RPMI7951 (cell line): Measurements from ENCODE around the gene HSD17B2. TPM values are rescaled to one million over a fixed set of nuclear protein-coding genes. Genes with fewer than 3 reads are reported as not detected.
"Not testable (repeated sequence)": the region's sequence is repeated elsewhere in the genome, so short reads cannot be mapped to it uniquely, and the experiment has no call there.

Experiments used
- DNase-seq: peaks from one replicate; pipeline ENCODE4 v3.0.0-alpha.2; 2012; ENCODE audit warnings: low read depth
- total RNA-seq: library from RNA; depleted of rRNA; stranded (reverse); fragments of >200 nt; shearing (Covaris generic); gene quantifications from 2 replicates; pipeline ENCODE4 v1.2.3, GENCODE V29; 2014

HSD17B2 gene
- total RNA-seq, 1 experiment from 2014 or later: 1.4 TPM

DNA sequence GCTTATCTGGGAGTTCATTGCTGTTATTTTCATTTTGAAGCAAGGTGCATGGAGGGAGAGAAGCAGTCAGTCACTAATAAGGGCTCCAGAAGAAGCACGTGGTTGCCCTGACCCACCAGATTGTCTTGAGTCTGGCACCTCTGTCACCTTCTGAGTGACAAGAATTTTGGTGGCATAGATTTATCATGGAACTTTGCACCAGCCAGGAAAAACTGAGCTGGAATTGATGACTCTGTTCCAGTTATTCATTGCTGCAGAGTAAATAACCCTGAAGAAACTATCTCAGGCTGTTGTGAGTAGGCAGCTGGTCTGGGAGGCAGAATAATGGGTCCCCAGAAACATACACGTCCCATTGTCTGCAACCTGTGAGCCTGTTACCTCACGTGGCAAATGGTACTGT lies 44.8 kb downstream of the HSD17B2 start:
- no peak for DNase-seq

DNA sequence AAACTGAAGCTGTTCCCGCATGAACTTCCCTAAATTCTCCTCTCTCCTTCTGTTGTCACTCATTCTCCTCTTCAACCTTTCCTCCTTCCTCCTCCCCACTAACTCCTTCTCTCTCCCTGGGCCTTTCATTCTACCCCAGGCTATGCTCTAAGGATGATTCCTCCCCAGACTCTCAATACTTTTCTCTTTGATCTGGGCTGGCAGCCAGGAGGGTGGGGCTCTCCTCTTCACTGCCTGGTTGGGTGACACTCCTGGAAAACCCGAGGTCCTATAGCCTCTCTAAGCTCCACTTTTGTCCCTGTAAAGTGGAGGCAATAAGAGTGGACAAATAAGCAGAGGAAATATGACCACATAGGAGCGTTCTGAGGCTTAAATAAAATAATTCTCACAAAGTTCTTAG lies 46.2 kb downstream of the HSD17B2 start:
- no peak for DNase-seq

DNA sequence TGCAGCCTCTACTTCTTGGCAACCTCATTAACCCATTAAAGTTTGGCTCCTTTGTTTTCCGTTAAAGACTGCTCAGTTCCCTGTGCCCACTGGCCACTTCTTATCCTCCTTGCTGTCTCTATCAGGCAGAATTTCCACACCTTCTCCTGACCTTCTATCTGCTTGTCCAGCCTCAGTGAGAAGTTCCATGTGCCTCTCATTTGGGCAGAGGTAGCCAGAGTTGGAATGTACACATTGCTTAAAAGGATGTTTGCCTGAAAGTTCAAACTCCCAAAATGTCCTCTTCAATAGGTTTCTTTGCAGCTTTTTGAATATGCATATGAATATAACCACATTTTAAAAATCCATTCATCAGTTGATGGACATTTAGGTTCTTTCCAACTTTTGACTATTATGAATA lies 47.0 kb downstream of the HSD17B2 start:
- no peak for DNase-seq

DNA sequence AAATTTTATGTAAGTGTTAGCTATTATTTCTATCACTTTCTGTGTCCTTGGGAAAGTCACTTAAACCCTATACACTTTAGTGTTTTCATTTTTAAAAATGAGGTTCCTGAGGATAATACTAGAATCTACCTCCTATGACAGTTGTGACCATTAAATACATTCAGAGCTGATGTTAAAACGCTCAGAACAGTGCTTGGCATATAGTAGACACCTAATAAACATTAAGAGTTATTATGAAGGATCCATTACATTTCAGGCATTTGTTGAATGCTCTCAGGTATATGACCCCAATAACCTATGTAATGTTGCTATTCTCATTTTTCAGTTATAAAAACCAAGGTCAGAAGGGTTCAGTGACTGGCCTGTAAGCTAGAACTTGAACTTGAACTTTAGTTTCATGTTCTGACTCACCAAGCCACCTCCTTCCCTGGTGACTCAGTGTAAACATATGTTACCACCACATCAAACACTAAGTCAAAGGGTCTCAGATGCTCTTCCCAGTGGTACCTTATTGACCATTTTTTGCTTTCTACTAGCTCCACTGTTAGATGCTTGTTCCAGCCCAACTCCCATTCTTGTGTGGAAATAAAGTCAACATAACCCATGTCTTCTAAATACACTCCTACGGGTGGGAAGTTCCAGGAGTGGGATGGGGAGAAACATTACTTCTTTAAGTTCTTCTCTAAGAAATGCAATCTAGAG lies 47.6 kb downstream of the HSD17B2 start:
- DNase-seq: peak; percentile 88

DNA sequence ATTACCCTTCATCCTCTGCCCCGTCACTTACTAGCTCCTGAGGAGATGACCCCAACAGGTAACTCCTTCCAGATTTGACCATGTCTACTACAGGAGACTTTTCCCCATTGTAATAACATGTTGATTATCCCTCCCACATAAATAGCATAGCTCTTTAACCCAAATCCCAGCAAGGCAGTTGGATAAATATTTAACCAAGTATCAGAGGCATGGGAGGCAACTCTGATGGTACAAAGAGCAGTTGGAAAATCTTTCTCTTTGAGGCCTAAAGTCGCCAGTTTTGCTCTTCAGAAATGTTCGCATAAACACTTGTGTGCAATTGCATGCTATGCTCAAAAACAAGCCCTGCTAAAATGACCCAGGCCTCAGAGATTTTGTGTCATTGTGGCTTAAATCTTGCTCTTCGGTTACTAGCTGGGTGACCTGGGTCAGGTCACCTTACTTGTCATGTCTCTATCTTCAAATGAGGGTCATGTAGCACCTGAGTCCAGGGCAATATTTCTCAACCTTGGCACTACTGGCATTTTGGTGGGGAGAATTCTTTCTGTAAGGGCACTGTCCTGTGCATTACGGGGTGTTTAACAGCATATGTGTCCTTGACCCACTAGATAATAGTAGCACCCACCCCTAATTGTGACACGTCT lies 48.8 kb downstream of the HSD17B2 start:
- DNase-seq: no peak

DNA sequence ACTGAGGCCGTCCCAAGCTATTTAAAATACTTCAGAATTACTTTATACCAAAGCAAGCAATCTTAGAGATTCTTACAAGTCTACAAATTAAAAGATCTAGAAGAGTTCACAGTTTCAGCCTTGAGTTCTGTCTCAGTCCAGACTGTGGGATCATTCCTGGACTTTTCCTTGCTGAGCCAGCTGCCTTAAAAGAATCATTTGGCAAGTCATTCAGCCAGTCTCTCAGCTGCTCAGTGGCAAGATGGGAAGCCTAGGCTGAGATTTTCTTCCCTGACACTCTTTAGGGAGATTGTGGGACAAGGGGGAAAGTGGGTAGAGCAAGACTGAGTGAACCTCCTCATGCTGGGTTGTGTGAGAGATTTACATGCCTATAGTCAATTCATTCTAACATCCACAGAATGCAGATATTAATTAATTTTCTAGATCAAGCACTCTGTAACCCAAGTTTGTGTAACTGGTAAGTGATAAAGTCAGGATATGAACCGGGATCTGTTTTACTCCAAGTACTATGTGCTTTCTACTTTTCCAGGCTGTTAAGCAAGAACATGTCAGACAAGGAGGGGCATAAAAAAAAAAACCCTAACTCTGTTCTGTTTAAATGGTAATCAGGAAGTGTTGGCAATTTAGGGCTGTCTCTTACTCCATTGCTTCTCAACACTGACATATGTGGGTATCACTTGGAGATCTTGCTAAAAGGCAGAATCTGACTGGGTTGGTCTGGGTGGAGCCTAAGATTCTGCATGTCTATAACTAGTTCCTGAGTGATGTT lies 50.1 kb downstream of the HSD17B2 start:
- no peak for DNase-seq

DNA sequence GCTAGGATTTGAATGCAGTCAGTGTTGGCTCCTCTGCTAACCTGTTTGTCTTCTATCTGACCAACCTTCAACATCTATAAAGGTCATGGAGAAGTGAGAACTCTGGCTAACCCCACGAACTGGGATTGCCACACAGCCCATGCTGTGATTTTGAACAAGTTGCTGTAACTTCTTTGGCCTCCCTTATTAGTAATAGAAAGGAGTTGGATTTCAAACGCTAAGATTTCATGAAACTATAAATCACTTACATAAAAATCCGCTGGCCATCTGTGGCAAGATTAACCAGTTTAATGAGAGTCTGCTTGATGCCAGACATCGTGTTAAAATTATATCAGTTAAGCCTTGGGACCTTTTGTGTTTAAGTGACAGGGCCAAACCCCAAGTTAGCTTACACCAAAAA lies 53.4 kb downstream of the HSD17B2 start:
- no peak for DNase-seq

DNA sequence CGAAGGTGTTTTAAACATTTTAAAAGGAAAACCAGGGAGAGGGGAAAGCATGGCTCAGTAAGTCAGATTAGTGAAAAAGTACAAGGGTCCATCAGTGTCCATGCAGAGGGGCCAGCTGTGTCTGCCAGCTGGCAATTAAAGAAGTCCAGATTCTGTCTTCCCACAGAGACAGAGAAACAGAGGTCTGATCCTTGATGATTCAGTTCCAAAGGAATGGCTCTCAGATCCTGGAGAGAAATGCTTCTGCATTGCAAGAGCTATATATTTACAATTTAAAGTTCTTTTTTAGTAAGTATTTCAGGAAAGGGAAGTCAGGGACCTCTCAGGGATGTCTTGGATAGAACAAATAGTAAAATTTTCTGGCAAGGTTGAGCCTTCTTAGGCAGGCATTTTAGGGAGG lies 56.2 kb downstream of the HSD17B2 start:
- peak; percentile 70 for DNase-seq

DNA sequence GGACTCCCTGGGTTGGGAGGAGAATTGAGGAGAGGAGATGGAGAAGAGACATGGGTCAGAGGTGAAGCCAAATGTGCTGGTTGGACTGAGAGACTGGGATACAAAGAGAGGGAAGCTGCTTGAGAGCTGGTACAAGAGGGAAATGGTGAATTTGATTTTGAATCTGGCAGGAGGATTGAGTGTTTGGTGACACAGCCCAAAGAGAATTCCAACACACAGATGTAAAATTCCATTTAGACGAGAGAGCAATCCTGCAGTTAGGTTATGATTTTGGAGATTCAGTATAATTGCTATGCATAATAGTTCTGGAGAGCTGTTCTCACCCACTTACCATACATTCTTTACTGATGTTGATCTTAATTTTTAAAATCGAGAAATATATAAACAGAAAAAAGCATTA lies 57.7 kb downstream of the HSD17B2 start:
- DNase-seq: peak; percentile 21

DNA sequence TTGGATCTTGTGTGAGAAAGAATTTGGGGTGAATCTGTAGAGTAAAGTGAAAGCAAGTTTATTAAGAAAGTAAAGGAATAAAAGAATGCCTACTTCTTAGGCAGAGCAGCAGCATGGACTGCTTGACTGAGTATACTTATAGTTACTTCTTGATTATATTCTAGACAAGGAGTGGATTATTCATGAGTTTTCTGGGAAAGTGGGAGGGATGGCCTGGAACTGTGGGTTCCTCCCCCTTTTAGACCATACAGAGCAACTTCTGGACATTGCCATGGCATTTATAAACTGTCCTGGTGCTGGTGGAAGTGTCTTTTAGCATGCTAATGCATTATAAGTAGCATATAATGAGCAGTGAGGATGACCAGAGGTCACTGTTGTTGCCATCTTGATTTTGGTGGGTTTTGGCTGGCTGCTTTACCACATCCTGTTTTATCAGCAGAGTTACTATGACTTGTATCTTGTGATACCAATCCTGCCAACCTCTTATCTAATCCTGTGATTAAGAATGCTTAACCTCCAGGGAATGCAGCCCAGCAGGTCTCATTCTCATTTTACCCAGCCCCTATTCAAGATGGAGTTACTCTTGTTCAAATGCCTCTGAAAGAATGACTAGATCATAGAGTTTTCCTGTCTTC lies 58.7 kb downstream of the HSD17B2 start:
- peak; percentile 72 for DNase-seq

DNA sequence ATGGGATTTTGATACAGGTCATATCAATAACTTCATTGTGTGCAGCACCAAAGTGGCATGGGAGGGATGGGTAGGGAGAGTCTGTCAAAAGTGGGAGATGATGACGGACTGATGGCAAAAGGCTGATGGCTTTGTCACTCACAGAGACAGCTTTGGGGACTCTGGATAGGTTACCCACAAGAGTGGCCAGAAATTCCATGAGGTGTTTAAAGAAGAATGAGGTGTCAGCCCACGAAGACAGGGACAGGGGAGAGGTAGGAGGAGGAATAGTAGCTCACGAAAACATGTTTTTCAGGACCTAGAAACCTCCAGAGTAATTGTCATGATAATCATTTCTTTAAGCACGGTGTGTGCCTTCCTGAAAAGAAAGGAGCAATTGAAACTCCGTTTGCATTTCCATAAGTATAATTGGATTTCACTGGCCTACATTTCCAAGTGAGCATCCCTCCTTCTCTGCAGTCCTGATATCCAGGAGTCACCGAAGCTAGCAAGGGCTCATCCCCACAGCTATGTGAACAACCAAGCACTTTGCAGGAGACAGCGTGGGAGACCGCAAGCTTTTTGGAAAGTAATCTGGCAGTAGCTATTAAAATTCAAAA lies 60.0 kb downstream of the HSD17B2 start:
- DNase-seq: no peak

DNA sequence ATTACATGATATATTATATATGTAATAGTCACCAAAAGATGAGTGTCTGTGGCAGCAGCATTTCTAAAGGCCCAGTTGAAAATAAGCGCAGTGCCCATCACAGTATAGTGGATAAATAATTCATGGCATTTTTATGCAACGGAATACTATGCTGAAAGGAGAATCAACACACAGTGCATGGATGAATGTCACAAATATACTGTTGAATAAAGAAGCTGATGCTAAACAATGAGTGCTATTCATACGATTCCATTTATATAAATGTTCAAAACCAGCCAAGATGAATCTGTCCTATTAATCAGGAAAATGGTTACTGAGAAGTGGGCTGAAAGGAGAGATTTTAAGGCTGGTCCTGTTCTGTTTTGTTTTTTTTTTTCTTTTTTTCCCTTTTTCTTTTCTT lies 61.6 kb downstream of the HSD17B2 start:
- no peak for DNase-seq

DNA sequence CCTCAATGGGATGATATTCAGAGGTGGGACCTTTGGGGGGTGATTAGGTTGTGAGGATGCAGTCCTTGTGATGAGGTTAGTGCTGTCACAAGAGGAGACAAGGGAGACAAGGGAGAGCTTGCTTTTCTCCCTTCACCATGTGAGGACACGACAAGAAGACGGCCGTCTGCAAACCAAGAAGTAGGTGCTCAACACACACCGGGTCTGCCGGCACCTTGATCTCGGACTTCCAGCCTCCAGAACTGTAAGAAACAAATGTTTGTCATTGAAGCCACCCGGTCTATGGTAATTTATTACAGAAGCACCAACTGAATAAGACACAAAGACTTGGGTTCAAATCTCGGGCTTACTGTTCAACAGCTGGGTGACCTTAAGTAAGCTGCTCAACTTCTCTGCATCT lies 70.1 kb downstream of the HSD17B2 start:
- no peak for DNase-seq

DNA sequence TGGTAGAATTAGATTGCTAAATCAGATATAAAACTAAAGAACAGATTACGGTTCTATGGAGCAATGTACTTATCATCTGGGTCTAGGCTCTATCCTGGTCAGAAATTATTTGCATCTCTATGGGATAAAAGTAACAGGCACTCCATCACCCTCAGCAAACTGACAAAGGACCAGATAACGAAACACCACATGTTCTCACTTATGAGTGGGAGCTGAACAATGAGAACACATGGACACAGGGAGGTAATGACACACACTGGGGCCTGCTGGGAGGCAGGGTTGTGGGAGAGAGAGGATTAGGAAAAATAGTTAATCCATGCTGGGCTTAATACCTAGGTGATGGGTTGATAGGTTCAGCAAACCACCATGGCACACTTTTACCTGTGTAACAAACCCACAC lies 73.0 kb downstream of the HSD17B2 start:
- DNase-seq: no peak

DNA sequence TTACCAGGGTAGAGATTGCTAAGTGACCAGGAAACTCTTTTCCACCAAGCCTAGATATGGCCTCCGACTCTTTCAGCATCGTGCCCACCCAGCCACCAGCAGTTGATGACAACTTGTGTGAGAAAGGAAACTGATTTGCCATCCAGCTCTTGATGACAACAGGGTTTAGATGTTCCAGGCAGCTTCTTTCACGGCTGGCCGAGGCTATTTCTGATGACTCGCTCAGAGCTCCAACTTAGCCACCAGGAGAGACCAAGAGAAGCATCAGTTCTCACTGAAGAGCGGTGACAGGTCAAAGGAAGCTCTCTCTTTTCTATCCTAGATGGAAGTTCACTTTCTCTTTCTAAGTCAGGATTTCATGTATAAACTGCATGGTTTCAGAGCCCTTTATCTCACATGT lies 73.7 kb downstream of the HSD17B2 start:
- peak; percentile 8 for DNase-seq

DNA sequence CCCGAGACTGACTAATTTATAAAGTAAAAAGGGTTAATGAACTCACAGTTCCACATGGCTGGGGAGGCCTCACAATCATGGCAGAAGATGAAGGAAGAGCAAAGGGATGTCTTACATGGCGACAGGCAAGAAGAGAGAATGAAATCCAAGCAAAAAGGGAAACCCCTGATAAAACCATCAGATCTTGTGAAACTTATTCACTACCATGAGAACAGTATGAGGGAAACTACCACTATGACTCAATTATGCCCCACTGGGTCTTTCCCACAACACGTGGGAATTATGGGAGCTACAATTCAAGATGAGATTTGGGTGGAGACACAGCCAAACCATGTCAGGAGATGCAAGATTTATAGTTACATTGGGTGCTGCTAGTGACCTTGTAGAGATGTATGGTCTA lies 74.2 kb downstream of the HSD17B2 start:
- not testable (repeated sequence) for DNase-seq

DNA sequence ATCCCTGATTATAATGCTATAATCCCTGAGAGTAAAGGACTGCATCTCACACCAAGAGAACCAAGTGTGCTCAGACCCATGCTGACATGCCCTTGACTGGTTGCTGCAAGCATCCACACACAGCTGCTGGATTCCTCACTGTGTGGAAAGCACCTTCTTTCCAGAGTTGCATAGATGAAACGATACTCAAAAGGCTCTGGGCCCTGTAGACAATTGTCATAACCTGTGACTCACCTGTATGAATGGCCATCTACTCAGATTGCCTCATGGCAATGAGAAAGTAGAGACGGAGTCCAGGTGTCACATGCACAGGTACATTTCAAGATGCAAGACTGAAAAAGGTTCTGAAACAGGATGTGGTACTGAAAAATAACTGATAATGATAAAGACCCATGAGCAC lies 76.9 kb downstream of the HSD17B2 start:
- no peak for DNase-seq

DNA sequence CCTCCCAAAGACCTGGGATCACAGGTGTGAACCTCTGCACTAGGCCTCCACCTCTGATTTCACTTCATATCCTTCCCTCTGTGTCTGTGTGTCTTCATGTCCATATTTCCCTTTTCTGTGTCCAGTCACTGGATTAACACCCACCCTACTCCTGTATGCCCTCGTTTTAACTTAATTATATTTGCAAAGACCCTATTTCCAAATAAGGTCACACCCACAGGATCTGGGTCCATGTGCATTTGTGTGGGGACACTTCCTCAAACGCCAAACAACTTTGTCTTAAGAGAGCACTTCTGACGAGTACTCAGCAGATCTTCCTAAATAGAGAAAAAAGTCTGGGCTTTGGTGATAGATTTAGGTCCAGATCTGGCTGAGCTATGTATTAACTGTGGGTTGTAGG lies 78.7 kb downstream of the HSD17B2 start:
- DNase-seq: no peak

DNA sequence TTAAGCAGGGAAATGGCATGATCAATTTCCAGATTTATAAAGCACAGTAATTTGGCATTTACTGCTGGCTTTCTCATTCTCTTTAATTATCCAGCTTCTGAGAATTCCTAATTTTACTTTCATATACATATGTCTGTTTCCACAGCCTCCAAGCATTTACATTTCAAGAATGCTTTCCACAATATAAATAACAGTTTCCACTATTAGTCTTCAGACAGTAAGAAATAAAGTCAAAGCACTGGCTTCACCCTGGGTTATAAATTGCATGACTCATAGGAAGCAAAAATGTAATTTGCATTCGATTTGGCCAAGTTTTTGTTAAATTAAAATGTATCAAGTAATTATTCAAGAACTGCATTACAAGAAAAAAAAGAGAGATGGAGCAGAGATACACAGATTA lies 81.5 kb downstream of the HSD17B2 start:
- no peak for DNase-seq

DNA sequence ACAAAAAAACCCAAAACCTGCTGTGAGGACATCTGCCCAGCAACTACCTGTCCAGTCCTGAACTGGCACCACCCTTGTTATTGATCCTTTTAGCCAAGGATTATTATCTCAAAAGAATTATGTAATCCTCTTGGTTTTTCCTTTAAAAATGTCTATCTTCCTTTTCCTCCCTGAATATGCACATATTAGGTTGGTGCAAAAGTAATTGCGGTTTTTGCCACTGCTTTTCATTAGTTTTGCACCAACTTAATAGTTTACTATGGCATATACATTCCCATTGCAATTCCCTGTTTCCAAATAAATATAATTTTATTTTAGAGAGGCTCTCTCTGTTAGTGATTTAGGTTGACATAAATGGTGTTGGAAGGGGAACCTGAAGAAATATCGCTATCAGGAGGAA lies 83.7 kb downstream of the HSD17B2 start:
- DNase-seq: no peak

DNA sequence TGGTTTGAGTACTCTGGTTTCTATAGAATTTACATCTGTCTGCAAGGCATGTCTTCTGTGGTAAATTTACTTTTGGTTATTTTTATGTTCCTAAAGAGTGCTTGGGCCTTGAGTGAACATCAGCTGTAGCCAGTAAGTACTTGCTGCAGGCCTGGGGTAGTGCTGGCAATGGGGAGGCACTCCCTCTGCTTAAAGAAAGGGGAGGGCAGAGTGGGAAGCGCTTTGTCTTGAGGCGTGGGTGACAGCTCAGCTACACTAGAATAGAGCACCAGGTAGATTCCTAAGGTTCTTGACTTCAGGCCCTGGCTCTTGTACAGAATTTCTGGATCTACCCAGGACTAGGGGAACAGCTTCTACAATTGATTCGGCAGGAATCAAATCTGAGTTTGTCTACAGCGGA lies 84.4 kb downstream of the HSD17B2 start:
- DNase-seq: no peak

DNA sequence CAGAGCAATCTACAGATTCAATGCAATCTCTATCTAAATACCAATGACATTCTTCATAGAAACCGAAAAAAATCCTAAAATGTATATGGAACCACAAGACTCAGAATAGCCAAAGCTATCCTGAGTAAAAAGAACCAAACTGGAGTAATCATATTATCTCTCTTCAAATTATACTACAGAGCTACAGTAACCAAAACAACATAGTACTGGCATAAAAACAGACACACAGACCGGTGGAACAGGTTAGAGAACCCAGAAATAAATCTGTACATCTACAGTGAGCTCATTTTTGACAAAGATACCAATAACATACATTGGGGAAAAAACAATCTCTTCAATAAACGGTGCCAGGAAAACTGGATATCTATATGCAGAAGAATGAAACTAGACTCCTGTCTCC lies 89.6 kb downstream of the HSD17B2 start:
- DNase-seq: no peak
